H9 (cell line): ENCODE measurements around the gene ADAMTSL2. TPM values are rescaled to one million over a fixed set of nuclear protein-coding genes. Genes with fewer than 3 reads are reported as not detected.

ENCODE experiments used
- DNase-seq: peaks from one replicate; pipeline ENCODE4 v3.0.0-alpha.2; 2017
- H2AFZ ChIP-seq: one replicate; pipeline ENCODE4 v1.6.1; 2013; ENCODE audit warnings: mild to moderate bottlenecking, low read length, control low read depth, moderate library complexity
- H2AK5ac ChIP-seq: 2 replicates; pipeline ENCODE4 v1.6.1; 2013; ENCODE audit warnings: low read length, control low read depth, mixed read lengths; ENCODE audit not compliant: insufficient read length
- H2BK120ac ChIP-seq: one replicate; pipeline ENCODE4 v1.6.1; 2013; ENCODE audit warnings: low read depth, mild to moderate bottlenecking, low read length, control low read depth, inconsistent platforms; ENCODE audit not compliant: poor library complexity, severe bottlenecking
- H2BK12ac ChIP-seq: 2 replicates; pipeline ENCODE4 v1.6.1; 2013; ENCODE audit warnings: low read length, control low read depth, mixed read lengths, low read depth; ENCODE audit not compliant: insufficient read length
- H2BK15ac ChIP-seq: 2 replicates; pipeline ENCODE4 v1.6.1; 2013; ENCODE audit warnings: low read depth, low read length, control low read depth
- H2BK20ac ChIP-seq: one replicate; pipeline ENCODE4 v1.6.1; 2013; ENCODE audit warnings: low read depth, mild to moderate bottlenecking, low read length, control low read depth, inconsistent platforms; ENCODE audit not compliant: poor library complexity, severe bottlenecking
- H2BK5ac ChIP-seq: 2 replicates; pipeline ENCODE4 v1.6.1; 2013; ENCODE audit warnings: low read length, control low read depth, mixed read lengths; ENCODE audit not compliant: insufficient read length
- H3K14ac ChIP-seq: 2 replicates; pipeline ENCODE4 v1.6.1; 2013; ENCODE audit warnings: low read length, control low read depth; ENCODE audit not compliant: insufficient read depth
- H3K18ac ChIP-seq: 2 replicates; pipeline ENCODE4 v1.6.1; 2013; ENCODE audit warnings: low read depth, mild to moderate bottlenecking, mixed read lengths, low read length, control low read depth; ENCODE audit not compliant: insufficient read length
- H3K23ac ChIP-seq: 2 replicates; pipeline ENCODE4 v1.6.1; 2013; ENCODE audit warnings: low read length, control low read depth, mixed read lengths, low read depth; ENCODE audit not compliant: insufficient read length
- H3K23me2 ChIP-seq: 2 replicates; pipeline ENCODE4 v1.6.1; 2013; ENCODE audit warnings: low read depth, mild to moderate bottlenecking, mixed read lengths, low read length, control low read depth; ENCODE audit not compliant: insufficient read length, poor library complexity, severe bottlenecking
- H3K27ac ChIP-seq: 2 replicates; pipeline ENCODE4 v1.5.1; 2013; ENCODE audit warnings: low read length, control low read depth, mixed read lengths, low read depth; ENCODE audit not compliant: insufficient read length
- H3K27me3 ChIP-seq: 2 replicates; pipeline ENCODE4 v1.6.1; 2013; ENCODE audit warnings: low read length, control low read depth, inconsistent platforms; ENCODE audit not compliant: insufficient read depth
- H3K4ac ChIP-seq: 2 replicates; pipeline ENCODE4 v1.6.1; 2013; ENCODE audit warnings: low read depth, mild to moderate bottlenecking, control low read depth, inconsistent platforms, low read length, moderate library complexity
- H3K4me1 ChIP-seq: 2 replicates; pipeline ENCODE4 v1.6.1; 2013; ENCODE audit warnings: low read length, control low read depth, inconsistent platforms; ENCODE audit not compliant: insufficient read depth
- H3K4me2 ChIP-seq: 2 replicates; pipeline ENCODE4 v1.6.1; 2013; ENCODE audit warnings: low read length, control low read depth, mixed read lengths; ENCODE audit not compliant: insufficient read length, insufficient read depth
- H3K56ac ChIP-seq: 2 replicates; pipeline ENCODE4 v1.6.1; 2013; ENCODE audit warnings: low read depth, mild to moderate bottlenecking, mixed read lengths, low read length, control low read depth; ENCODE audit not compliant: insufficient read length
- H3K79me1 ChIP-seq: 2 replicates; pipeline ENCODE4 v1.6.1; 2013; ENCODE audit warnings: low read depth, mild to moderate bottlenecking, moderate library complexity, low read length, control low read depth, inconsistent platforms; ENCODE audit not compliant: insufficient read depth, poor library complexity, severe bottlenecking
- H3K79me2 ChIP-seq: 2 replicates; pipeline ENCODE4 v1.6.1; 2013; ENCODE audit warnings: low read length, control low read depth, inconsistent platforms; ENCODE audit not compliant: insufficient read depth
- H3K9ac ChIP-seq: 2 replicates; pipeline ENCODE4 v1.6.1; 2013; ENCODE audit warnings: low read length, control low read depth, mixed read lengths; ENCODE audit not compliant: insufficient read length; ENCODE audit errors: extremely low read depth
- H3K9me3 ChIP-seq: one replicate; pipeline ENCODE4 v1.6.1; 2013; ENCODE audit warnings: low read depth, low read length, inconsistent platforms; ENCODE audit not compliant: control insufficient read depth
- H3T11ph ChIP-seq: one replicate; pipeline ENCODE4 v1.6.1; 2013; ENCODE audit warnings: mild to moderate bottlenecking, low read length, control low read depth, inconsistent platforms
- H4K20me1 ChIP-seq: one replicate; pipeline ENCODE4 v1.6.1; 2013; ENCODE audit not compliant: control insufficient read depth, insufficient read length, insufficient read depth
- H4K5ac ChIP-seq: 2 replicates; pipeline ENCODE4 v1.6.1; 2013; ENCODE audit warnings: low read depth, mild to moderate bottlenecking, mixed read lengths, low read length, control low read depth; ENCODE audit not compliant: insufficient read length
- H4K8ac ChIP-seq: replicated peaks from 2 replicates; pipeline ENCODE4 v1.6.1; 2013; ENCODE audit warnings: low read length, control low read depth, mixed read lengths, low read depth; ENCODE audit not compliant: insufficient read length
- H4K91ac ChIP-seq: 2 replicates; pipeline ENCODE4 v1.6.1; 2013; ENCODE audit warnings: low read depth, mild to moderate bottlenecking, moderate library complexity, mixed read lengths, low read length, control low read depth; ENCODE audit not compliant: insufficient read length
- H3K27ac Mint-ChIP-seq, 3 experiments: 2 replicates in 2 of 3; 3 replicates in 1 of 3; pipeline ENCODE4 v1.8.0; 2020 to 2021; ENCODE audit warnings: mixed read lengths in 3 of 3, mild to moderate bottlenecking in 1 of 3, moderate library complexity in 1 of 3
- H3K27me3 Mint-ChIP-seq: 2 replicates; pipeline ENCODE4 v1.8.0; 2021; ENCODE audit warnings: low read depth, mild to moderate bottlenecking, moderate library complexity, mixed read lengths
- H3K36me3 Mint-ChIP-seq, 3 experiments: 2 replicates in 2 of 3; 3 replicates in 1 of 3; pipeline ENCODE4 v1.8.0; 2020 to 2021; ENCODE audit warnings: low read depth in 3 of 3, mixed read lengths in 3 of 3; ENCODE audit not compliant: insufficient read depth in 1 of 3
- H3K4me1 Mint-ChIP-seq, 2 experiments: 2 replicates each; pipeline ENCODE4 v1.8.0; 2020; ENCODE audit warnings: mixed read lengths in 2 of 2
- H3K4me3 Mint-ChIP-seq, 2 experiments: 2 replicates in 1 of 2; 3 replicates in 1 of 2; pipeline ENCODE4 v1.8.0; 2020 to 2021; ENCODE audit warnings: mild to moderate bottlenecking in 2 of 2, mixed read lengths in 2 of 2, moderate library complexity in 1 of 2
- H3K9me3 Mint-ChIP-seq, 2 experiments: 2 replicates in 1 of 2; 3 replicates in 1 of 2; pipeline ENCODE4 v1.8.0; 2020; ENCODE audit warnings: mild to moderate bottlenecking in 2 of 2, mixed read lengths in 2 of 2, moderate library complexity in 1 of 2
- CTCF ChIP-seq: fragments of 200-600 bp; sonication (generic); conservative IDR thresholded peaks from 3 replicates; pipeline ENCODE4 v1.8.0; 2021; ENCODE audit warnings: antibody characterized with exemption, mild to moderate bottlenecking
- WGBS: extraction: QIAGEN DNeasy Blood & Tissue Kit; methylation state at CpG from one replicate; pipeline ENCODE4 v1.1.7; 2013; ENCODE audit warnings: missing lambda C conversion rate, low lambda C conversion rate, mixed read lengths; ENCODE audit not compliant: insufficient read length; ENCODE audit errors: extremely low coverage; 5-methylcytosine and 5-hydroxymethylcytosine counted together
- total RNA-seq: library from RNA; stranded (reverse); gene quantifications from 2 replicates; pipeline ENCODE4 v1.2.1, GENCODE V29; 2021

Gene ADAMTSL2
- total RNA-seq, 1 experiment from 2014 or later: 0.61 TPM

DNA sequence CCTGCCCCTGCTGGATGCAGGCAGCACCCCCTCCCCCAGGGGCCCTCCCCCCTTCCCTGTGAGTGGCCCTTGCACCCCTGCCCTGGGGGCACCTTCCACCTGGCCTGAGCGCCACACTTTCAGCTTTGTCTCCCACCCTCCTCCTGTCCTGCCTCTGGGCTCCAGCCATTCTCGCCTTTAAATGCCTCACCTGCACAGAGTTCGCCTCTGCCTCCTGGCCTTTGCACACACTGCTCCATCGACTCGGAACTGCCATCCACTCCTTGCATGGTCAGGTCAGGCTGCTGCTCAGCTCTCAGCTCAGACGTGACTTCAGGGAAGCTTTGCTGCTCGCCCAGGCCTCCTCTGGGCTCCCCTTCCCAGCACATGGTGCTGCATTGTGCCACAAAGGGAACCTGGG is 64.5 kb downstream of the ADAMTSL2 start:
- peaks cover 22% of the 10 kb centered on the region in 2 experiments for H3K9me3 Mint-ChIP-seq
- Histone ChIP-seq H3K27ac (no peak overlapping the region), H3K56ac (no peak overlapping the region), H3K4me2 (no peak overlapping the region), H4K5ac (no peak overlapping the region), H3K23ac (no peak overlapping the region), H2AK5ac (no peak overlapping the region), H4K20me1 (no peaks in the 10 kb centered on the region), H3K18ac (no peak overlapping the region), H3K79me1 (no peaks in the 10 kb centered on the region), H2BK12ac (no peak overlapping the region), H3K27me3 (no peaks in the 10 kb centered on the region), H2BK5ac (no peak overlapping the region), H4K8ac (no peak overlapping the region), H3K4me1 (no peaks in the 10 kb centered on the region), H3K23me2 (no peaks in the 10 kb centered on the region), H3K9me3 (peaks cover 4% of the 10 kb centered on the region), H2BK20ac (no peak overlapping the region), H4K91ac (no peak overlapping the region), H3K9ac (no peak overlapping the region), H2AFZ (no peak overlapping the region), H2BK15ac (no peak overlapping the region), H3K14ac (no peak overlapping the region), H3T11ph (no peak overlapping the region), H2BK120ac (no peak overlapping the region), H3K4ac (no peak overlapping the region), H3K79me2 (no peaks in the 10 kb centered on the region)
- no peak for TF ChIP-seq CTCF
- H3K4me3 Mint-ChIP-seq: no peak overlapping the region
- peaks cover 2 to 12% of the 10 kb centered on the region in 2 experiments; a peak in 3 of 4 replicates for H3K4me1 Mint-ChIP-seq
- H3K27ac Mint-ChIP-seq: no peak overlapping the region
- no CpG with 5 or more reads among the region's 7 CpGs for WGBS
- no peak for DNase-seq
- H3K27me3 Mint-ChIP-seq: peaks cover 18% of the 10 kb centered on the region
- peaks cover 3 to 10% (median 10%) of the 10 kb centered on the region in 3 experiments; a peak in 6 of 7 replicates for H3K36me3 Mint-ChIP-seq
